ENCODE data around the gene RNF220.

The RNF220 gene

DNA sequence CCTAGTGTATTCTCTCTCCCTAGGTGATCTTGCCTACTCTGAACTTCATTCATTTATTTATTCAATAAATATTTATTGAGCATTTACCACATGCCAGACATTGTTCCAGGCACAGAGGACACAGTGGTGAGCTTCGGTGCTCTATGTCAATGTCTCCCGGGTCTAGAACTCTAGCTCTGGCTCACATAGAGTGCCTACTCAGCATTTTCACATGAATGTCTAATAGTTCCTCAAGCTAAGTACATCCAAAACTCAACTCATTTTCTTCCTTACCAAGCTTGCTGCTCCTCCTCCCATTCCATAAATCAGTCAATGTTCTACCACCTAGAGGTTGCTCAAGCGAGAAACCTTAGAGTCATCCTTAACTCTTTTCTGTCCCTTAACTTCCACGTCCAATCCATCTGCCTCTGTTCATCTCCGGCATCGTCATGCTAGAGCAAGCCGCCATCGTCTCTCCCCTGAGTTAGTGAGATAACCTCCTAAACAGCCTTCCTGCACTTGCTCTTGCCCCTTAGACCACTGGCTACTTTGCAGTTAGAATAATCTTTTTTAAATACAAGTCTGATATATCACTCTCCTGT is 201.7 kb downstream of the RNF220 start:
- DNase-seq (ENCODE audit: low read depth), result no peak
- TF ChIP-seq, protein P1, sequence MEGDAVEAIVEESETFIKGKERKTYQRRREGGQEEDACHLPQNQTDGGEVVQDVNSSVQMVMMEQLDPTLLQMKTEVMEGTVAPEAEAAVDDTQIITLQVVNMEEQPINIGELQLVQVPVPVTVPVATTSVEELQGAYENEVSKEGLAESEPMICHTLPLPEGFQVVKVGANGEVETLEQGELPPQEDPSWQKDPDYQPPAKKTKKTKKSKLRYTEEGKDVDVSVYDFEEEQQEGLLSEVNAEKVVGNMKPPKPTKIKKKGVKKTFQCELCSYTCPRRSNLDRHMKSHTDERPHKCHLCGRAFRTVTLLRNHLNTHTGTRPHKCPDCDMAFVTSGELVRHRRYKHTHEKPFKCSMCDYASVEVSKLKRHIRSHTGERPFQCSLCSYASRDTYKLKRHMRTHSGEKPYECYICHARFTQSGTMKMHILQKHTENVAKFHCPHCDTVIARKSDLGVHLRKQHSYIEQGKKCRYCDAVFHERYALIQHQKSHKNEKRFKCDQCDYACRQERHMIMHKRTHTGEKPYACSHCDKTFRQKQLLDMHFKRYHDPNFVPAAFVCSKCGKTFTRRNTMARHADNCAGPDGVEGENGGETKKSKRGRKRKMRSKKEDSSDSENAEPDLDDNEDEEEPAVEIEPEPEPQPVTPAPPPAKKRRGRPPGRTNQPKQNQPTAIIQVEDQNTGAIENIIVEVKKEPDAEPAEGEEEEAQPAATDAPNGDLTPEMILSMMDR (conservative IDR thresholded peaks at IDR 0.05; ENCODE audit: low read length), result no peak
- H3K4me3 ChIP-seq (ENCODE audit: low read length), result no peak overlapping the region

DNA sequence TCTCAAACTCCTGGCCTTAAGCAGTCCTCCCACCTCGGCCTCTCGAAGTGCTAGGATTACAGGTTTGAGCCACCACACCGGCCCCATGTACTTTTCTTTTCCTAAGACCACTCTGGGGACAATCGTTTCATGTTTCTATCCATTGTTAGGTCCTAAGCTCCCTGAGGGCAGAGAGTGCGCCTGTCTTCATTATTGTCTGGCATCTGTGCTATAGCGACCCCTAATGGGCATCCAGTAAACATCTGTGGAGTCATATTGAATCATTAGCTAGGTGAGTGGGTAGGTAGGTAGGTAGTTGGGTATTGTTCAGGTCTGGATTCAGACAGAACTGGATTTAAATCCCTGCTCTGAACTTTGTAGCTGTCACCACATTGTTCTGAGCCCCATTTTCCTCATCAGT is 203.1 kb downstream of the RNF220 start:
- TF ChIP-seq, protein P1 (conservative IDR thresholded peaks at IDR 0.05; ENCODE audit: low read length), result peak; percentile 24; the same call in 1 of the 2 replicates
- DNase-seq (ENCODE audit: low read depth), result no peak
- H3K4me3 ChIP-seq (ENCODE audit: low read length), result no peak overlapping the region

DNA sequence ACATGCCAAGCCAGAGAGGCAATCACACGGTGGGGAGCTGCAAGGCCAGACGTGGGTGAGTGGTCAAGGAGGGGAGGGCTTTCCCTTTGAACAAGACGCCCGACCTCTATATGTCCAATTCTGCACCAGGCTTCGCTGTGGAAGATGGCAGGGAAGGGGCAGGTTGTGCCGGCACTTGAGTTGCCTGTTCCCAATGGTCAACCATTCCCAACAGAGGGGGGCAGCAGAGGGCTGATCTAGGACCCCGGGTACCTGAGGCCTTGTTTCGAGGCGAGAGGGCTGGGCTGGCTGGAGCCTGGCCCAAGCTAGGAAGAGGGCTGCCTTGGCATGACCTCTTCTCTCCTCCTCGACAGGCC is 204.3 kb downstream of the RNF220 start:
- TF ChIP-seq, protein P1 (conservative IDR thresholded peaks at IDR 0.05; ENCODE audit: low read length), result peak; percentile 76
- H3K4me3 ChIP-seq (ENCODE audit: low read length), result no peak overlapping the region
- DNase-seq (ENCODE audit: low read depth), result peak; percentile 45

DNA sequence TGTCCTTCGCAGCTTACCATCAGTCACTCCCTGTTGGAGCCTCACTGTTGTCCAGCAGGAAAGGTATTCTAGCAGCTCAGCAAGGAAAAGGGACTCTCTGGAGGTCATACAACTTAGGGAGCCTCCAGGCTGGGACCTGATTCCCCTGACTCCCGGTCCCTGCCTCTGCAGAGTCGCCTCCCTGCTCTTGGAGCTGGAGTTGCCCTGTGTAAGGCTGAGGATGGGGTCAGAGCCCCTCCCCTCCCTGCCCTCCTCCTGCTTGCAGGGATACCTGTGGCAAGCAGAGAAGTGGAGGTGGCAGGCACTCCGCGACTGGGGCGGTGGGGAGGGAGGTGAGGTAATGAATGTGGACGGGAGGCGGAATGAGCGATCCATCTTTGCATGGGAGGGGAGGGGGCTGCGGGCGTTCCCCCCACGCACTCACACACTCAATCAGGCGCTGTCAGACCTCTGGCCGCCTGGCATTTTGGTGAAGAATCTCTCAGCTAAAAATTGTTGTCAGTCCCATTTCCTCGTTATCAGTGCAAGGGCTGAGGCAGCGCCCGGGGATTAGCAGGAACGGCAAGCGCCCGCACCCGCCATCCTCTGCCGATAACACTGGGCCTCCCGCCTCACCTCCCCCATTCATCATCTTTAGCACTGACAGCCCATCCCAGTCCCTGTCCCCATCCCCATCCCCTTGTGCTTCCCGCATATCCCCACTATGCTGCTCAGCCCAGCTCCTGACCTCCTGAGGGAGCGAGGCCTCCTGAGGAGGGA is 204.9 kb downstream of the RNF220 start:
- no peak for DNase-seq (ENCODE audit: low read depth)
- H3K4me3 ChIP-seq (ENCODE audit: low read length), result no peak overlapping the region
- TF ChIP-seq, protein P1 (conservative IDR thresholded peaks at IDR 0.05; ENCODE audit: low read length), result no peak

DNA sequence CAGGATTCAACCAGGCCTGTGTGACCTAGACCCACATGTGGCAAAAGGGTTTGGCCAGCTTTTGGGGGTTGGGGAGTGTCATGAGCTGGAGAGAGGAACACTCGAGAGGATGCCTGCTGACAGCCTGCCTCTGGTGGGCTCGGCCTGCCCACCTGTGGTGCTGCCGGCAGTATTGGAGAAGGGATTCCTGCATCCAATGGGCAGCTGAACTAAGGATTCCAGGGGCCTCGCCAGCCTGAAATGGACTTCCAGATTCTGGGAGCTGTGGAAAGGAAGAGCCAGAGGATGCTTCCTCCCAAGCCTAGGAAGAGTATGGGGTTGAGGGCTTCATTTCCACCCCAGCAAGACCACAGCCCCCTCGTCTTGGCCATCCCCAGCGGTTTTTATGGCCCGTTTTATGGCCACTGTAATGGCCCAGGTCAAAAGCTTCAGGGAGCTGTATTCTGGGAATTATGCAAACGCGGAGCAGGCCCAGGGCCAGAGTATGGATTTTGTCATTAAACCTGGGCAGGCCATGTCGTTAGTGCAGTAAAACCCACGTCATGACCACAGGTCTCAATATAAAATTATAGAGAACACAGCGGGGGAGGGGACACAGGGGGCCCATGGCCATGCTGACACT is 205.6 kb downstream of the RNF220 start:
- H3K4me3 ChIP-seq (ENCODE audit: low read length), result no peak overlapping the region
- TF ChIP-seq, protein P1 (conservative IDR thresholded peaks at IDR 0.05; ENCODE audit: low read length), result no peak
- no peak for DNase-seq (ENCODE audit: low read depth)

DNA sequence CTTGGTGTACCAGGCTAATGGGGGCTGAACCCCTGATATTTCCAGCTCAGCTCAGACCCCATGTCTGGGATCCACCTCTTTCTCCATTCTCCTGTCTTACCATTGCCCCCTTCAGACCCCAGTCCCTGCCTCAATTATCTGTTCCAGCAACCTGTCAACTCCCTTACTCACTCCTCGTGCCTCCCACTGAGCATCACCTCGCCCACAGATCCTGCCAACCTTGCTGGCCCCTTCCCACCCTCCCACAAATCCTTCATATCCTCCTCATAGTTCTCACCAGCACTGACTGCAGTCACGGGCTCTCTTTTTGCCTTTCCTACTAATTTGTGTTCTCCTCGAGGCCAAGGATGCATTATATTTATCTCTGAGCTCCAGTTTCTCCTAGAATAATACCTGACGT is 206.4 kb downstream of the RNF220 start:
- no peak overlapping the region for H3K4me3 ChIP-seq (ENCODE audit: low read length)
- DNase-seq (ENCODE audit: low read depth), result no peak
- TF ChIP-seq, protein P1 (conservative IDR thresholded peaks at IDR 0.05; ENCODE audit: low read length), result no peak

DNA sequence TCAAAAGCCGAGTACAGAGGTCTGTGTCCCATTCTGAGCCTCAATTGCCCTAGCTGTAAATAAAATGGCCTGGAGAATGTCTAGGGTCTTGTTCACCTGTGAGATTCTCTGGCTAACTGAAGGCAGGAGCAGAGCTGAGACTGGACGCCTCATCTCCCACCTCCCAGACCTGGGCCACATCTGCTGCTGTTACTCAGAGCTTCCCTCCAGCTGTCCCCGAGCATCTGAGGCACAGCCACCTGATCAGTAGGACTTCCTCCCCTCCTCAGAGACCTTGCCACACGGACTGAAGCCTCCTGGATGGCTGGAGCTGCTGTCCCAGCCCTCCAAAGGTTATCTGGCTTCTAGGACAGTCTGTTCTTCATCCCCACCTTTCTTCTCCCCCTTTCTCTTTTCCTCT is 206.8 kb downstream of the RNF220 start:
- no peak for DNase-seq (ENCODE audit: low read depth)
- TF ChIP-seq, protein P1 (conservative IDR thresholded peaks at IDR 0.05; ENCODE audit: low read length), result no peak
- H3K4me3 ChIP-seq (ENCODE audit: low read length), result no peak overlapping the region
